Measurements from ENCODE around the gene CFAP77. TPM values are rescaled to one million over a fixed set of nuclear protein-coding genes. Genes with fewer than 3 reads are reported as not detected.

CFAP77 gene
- total RNA-seq, 1 experiment from 2014 or later: 0.11 TPM

- BruUV-seq (replicated peaks): no TSS peak
- peaks cover 9% of the 10 kb centered on the region for H3K27me3 ChIP-seq (ENCODE audit: low read length)
- H3F3A ChIP-seq (ENCODE audit: low read length, unreplicated experiment): no peaks in the 10 kb centered on the region
- no peak overlapping the region for H3K4me2 ChIP-seq (ENCODE audit: low read length)
- no peaks in the 10 kb centered on the region for H3K36me3 ChIP-seq (ENCODE audit: low read depth, low read length)
- no peaks in the 10 kb centered on the region for H3K9me2 ChIP-seq (replicated peaks; ENCODE audit: low read length)
- no peaks in the 10 kb centered on the region for H4K20me1 ChIP-seq (ENCODE audit: low read length)
- H3K27ac ChIP-seq (ENCODE audit: low read length): no peak overlapping the region
- H3K79me2 ChIP-seq (ENCODE audit: low read length): peaks cover 29% of the 10 kb centered on the region
- DNase-seq (no peak), ATAC-seq (no peak)
- CTCF ChIA-PET: no interaction called here
- H3K9ac ChIP-seq (ENCODE audit: low read length): no peak overlapping the region
- no peak overlapping the region for H2AFZ ChIP-seq (ENCODE audit: low read length)
- POLR2A ChIA-PET (ENCODE audit: unreplicated experiment): no interaction called here
- H3K9me3 ChIP-seq (ENCODE audit: low read length): no peaks in the 10 kb centered on the region
- H3K4me3 ChIP-seq (ENCODE audit: low read length): no peak overlapping the region
- TF ChIP-seq EZH2phosphoT487 (IDR thresholded peaks at IDR 0.05; ENCODE audit: borderline replicate concordance, low read length) (no peak), CTCF (conservative IDR thresholded peaks at IDR 0.05; ENCODE audit: low read depth, low read length) (no peak), EZH2 (IDR thresholded peaks at IDR 0.05; ENCODE audit: low read length, unreplicated experiment) (no peak)
- intact Hi-C loops (cut with micrococcal nuclease): no loop called here
- H3K4me1 ChIP-seq (ENCODE audit: insufficient read depth, low read length): peaks cover 17% of the 10 kb centered on the region
These were observed 1.5 kb upstream of the CFAP77 start for GRCh38 chr9:132408521-132408920.

- ChIA-PET CTCF (interaction anchor here (0.6 kb wide), 2 partner anchors 150 to 260 kb away, joined by 4 to 9 read pairs; partner anchors contain the start of gene GTF3C4), POLR2A (ENCODE audit: unreplicated experiment) (no interaction called here)
- peak overlapping the region; percentile 91 for H2AFZ ChIP-seq (ENCODE audit: low read length)
- no peak overlapping the region for H3K9ac ChIP-seq (ENCODE audit: low read length)
- DNase-seq: no peak
- intact Hi-C loops (cut with micrococcal nuclease): loop anchor here (1.0 to 5.0 kb wide), 3 partner anchors 165 to 390 kb away; no protein-coding TSS in a partner anchor
- no peaks in the 10 kb centered on the region for H3K36me3 ChIP-seq (ENCODE audit: low read depth, low read length)
- no peak overlapping the region for H3K27ac ChIP-seq (ENCODE audit: low read length)
- H4K20me1 ChIP-seq (ENCODE audit: low read length): no peaks in the 10 kb centered on the region
- H3K4me3 ChIP-seq (ENCODE audit: low read length): peak overlapping the region; percentile 63
- no peaks in the 10 kb centered on the region for H3F3A ChIP-seq (ENCODE audit: low read length, unreplicated experiment)
- H3K79me2 ChIP-seq (ENCODE audit: low read length): peaks cover 10% of the 10 kb centered on the region
- H3K9me3 ChIP-seq (ENCODE audit: low read length): no peaks in the 10 kb centered on the region
- peaks cover 30% of the 10 kb centered on the region for H3K27me3 ChIP-seq (ENCODE audit: low read length)
- BruUV-seq (replicated peaks): no TSS peak
- TF ChIP-seq EZH2phosphoT487 (IDR thresholded peaks at IDR 0.05; ENCODE audit: borderline replicate concordance, low read length) (no peak), EZH2 (IDR thresholded peaks at IDR 0.05; ENCODE audit: low read length, unreplicated experiment) (no peak), CTCF (conservative IDR thresholded peaks at IDR 0.05; ENCODE audit: low read depth, low read length) (no peak)
- peak overlapping the region; percentile 87 for H3K4me2 ChIP-seq (ENCODE audit: low read length)
- peaks cover 14% of the 10 kb centered on the region for H3K4me1 ChIP-seq (ENCODE audit: insufficient read depth, low read length)
- H3K9me2 ChIP-seq (replicated peaks; ENCODE audit: low read length): no peaks in the 10 kb centered on the region
- ATAC-seq: no peak
These were observed 631 bp downstream of the CFAP77 start for GRCh38 chr9:132410642-132411041.

GRCh38 chr9:132411091-132411508, 1.1 kb downstream of the CFAP77 start:
- BruUV-seq (replicated peaks): no TSS peak
- intact Hi-C loops (cut with micrococcal nuclease): loop anchor here (1.0 to 5.0 kb wide), 3 partner anchors 164 to 389 kb away; no protein-coding TSS in a partner anchor
- Histone ChIP-seq H2AFZ (ENCODE audit: low read length) (peak overlapping the region; percentile 91), H3K9ac (ENCODE audit: low read length) (no peak overlapping the region), H3K4me3 (ENCODE audit: low read length) (peak overlapping the region; percentile 63), H3K9me3 (ENCODE audit: low read length) (no peaks in the 10 kb centered on the region), H3K27ac (ENCODE audit: low read length) (no peak overlapping the region), H3K27me3 (ENCODE audit: low read length) (peaks cover 34% of the 10 kb centered on the region), H3K36me3 (ENCODE audit: low read depth, low read length) (no peaks in the 10 kb centered on the region), H3K9me2 (replicated peaks; ENCODE audit: low read length) (no peaks in the 10 kb centered on the region), H3K79me2 (ENCODE audit: low read length) (peaks cover 5% of the 10 kb centered on the region), H3K4me1 (ENCODE audit: insufficient read depth, low read length) (peaks cover 12% of the 10 kb centered on the region), H4K20me1 (ENCODE audit: low read length) (no peaks in the 10 kb centered on the region), H3K4me2 (ENCODE audit: low read length) (peak overlapping the region; percentile 87), H3F3A (ENCODE audit: low read length, unreplicated experiment) (no peaks in the 10 kb centered on the region)
- DNase-seq (peak; percentile 73), ATAC-seq (peak; percentile 38)
- TF ChIP-seq CTCF (conservative IDR thresholded peaks at IDR 0.05; ENCODE audit: low read depth, low read length): peak; percentile 73
- TF ChIP-seq EZH2 (IDR thresholded peaks at IDR 0.05; ENCODE audit: low read length, unreplicated experiment): no peak
- no peak for TF ChIP-seq EZH2phosphoT487 (IDR thresholded peaks at IDR 0.05; ENCODE audit: borderline replicate concordance, low read length)
- CTCF ChIA-PET: no interaction called here
- POLR2A ChIA-PET (ENCODE audit: unreplicated experiment): no interaction called here

Data from PC-3 (cell line).